SK-N-SH treated with all-trans-retinoic acid at 6 μM for 48 hours (cell line): ENCODE measurements around the gene STARD13.

ENCODE experiments used
- ATAC-seq: fragments of 200-7000 bp; cut with Tn5 transposase; 3 replicates; pipeline ENCODE4 v1.9.1; 2020; ENCODE audit warnings: mild to moderate bottlenecking, moderate library complexity
- ARNTL ChIP-seq: fragments of 450-650 bp; formaldehyde crosslinking; IDR thresholded peaks from 2 replicates; pipeline ENCODE4 v1.5.0; 2020; ENCODE audit warnings: low read depth, mild to moderate bottlenecking, moderate library complexity, borderline replicate concordance
- ESRRG ChIP-seq: fragments of 250-450 bp; sonication (Bioruptor Pico); IDR thresholded peaks from 2 replicates; pipeline ENCODE4 v1.6.1; 2021; ENCODE audit warnings: mild to moderate bottlenecking
- GLIS3 ChIP-seq: fragments of 250-450 bp; sonication (Bioruptor Pico); IDR thresholded peaks from 2 replicates; pipeline ENCODE4 v1.5.0; 2020; ENCODE audit warnings: mild to moderate bottlenecking, moderate library complexity
- ISL1 ChIP-seq: fragments of 250-450 bp; sonication (Bioruptor Pico); IDR thresholded peaks from 2 replicates; pipeline ENCODE4 v2.1.2; 2022; ENCODE audit warnings: mild to moderate bottlenecking, moderate library complexity
- OSR1 ChIP-seq: fragments of 250-450 bp; sonication (Bioruptor Pico); IDR thresholded peaks from 2 replicates; pipeline ENCODE4 v1.8.0; 2022; ENCODE audit warnings: moderate library complexity, mild to moderate bottlenecking, inconsistent platforms
- PPARA ChIP-seq: fragments of 250-450 bp; sonication (Bioruptor Pico); IDR thresholded peaks from 2 replicates; pipeline ENCODE4 v1.5.0; 2020; ENCODE audit warnings: mild to moderate bottlenecking, borderline replicate concordance
- SNAI2 ChIP-seq: fragments of 250-450 bp; sonication (Bioruptor Pico); IDR thresholded peaks from 2 replicates; pipeline ENCODE4 v1.5.0; 2020; ENCODE audit warnings: mild to moderate bottlenecking, moderate library complexity
- TCF4 ChIP-seq: fragments of 250-450 bp; sonication (Bioruptor Pico); IDR thresholded peaks from 2 replicates; pipeline ENCODE4 v1.8.0; 2021; ENCODE audit warnings: mild to moderate bottlenecking, moderate library complexity, borderline replicate concordance
- ZC3H10 ChIP-seq: fragments of 250-450 bp; sonication (Bioruptor Pico); IDR thresholded peaks from 2 replicates; pipeline ENCODE4 v1.5.1; 2021; ENCODE audit warnings: mild to moderate bottlenecking, moderate library complexity
- ZFP3 ChIP-seq: fragments of 250-450 bp; sonication (Bioruptor Pico); IDR thresholded peaks from 2 replicates; pipeline ENCODE4 v1.5.0; 2020; ENCODE audit warnings: mild to moderate bottlenecking, moderate library complexity
- ZFP30 ChIP-seq: fragments of 450-650 bp; formaldehyde crosslinking; IDR thresholded peaks from 2 replicates; pipeline ENCODE4 v1.5.0; 2022; ENCODE audit warnings: mild to moderate bottlenecking, moderate library complexity
- ZNF565 ChIP-seq: fragments of 450-650 bp; formaldehyde crosslinking; conservative IDR thresholded peaks from 2 replicates; pipeline ENCODE4 v1.5.0; 2020; ENCODE audit warnings: low read depth, mild to moderate bottlenecking, moderate library complexity
- ZNF70 ChIP-seq: fragments of 450-650 bp; formaldehyde crosslinking; IDR thresholded peaks from 2 replicates; pipeline ENCODE4 v1.5.0; 2020; ENCODE audit warnings: mild to moderate bottlenecking, moderate library complexity
- ZNF8 ChIP-seq: fragments of 450-650 bp; formaldehyde crosslinking; IDR thresholded peaks from 2 replicates; pipeline ENCODE4 v1.5.0; 2020; ENCODE audit warnings: mild to moderate bottlenecking, moderate library complexity
- TF ChIP-seq, protein P1 (sequence below): fragments of 250-450 bp; sonication (Bioruptor Pico); IDR thresholded peaks from 2 replicates; pipeline ENCODE4 v1.5.1; 2020; ENCODE audit warnings: low read depth, mild to moderate bottlenecking, moderate library complexity
- TF ChIP-seq, protein P2 (sequence below): fragments of 250-450 bp; sonication (Bioruptor Pico); IDR thresholded peaks from 2 replicates; pipeline ENCODE4 v1.5.1; 2021; ENCODE audit warnings: mild to moderate bottlenecking, moderate library complexity
- TF ChIP-seq, protein P3 (sequence below): fragments of 250-450 bp; sonication (Bioruptor Pico); IDR thresholded peaks from 2 replicates; pipeline ENCODE4 v1.8.0; 2021; ENCODE audit warnings: low read depth, mild to moderate bottlenecking, moderate library complexity, borderline replicate concordance
- TF ChIP-seq, protein P4 (sequence below): fragments of 250-450 bp; sonication (Bioruptor Pico); IDR thresholded peaks from 2 replicates; pipeline ENCODE4 v1.5.0; 2020; ENCODE audit warnings: mild to moderate bottlenecking, moderate library complexity
- TF ChIP-seq, protein P5 (sequence below): fragments of 250-450 bp; sonication (Bioruptor Pico); IDR thresholded peaks from 2 replicates; pipeline ENCODE4 v1.8.0; 2020; ENCODE audit warnings: mild to moderate bottlenecking, moderate library complexity, borderline replicate concordance

Gene STARD13

DNA sequence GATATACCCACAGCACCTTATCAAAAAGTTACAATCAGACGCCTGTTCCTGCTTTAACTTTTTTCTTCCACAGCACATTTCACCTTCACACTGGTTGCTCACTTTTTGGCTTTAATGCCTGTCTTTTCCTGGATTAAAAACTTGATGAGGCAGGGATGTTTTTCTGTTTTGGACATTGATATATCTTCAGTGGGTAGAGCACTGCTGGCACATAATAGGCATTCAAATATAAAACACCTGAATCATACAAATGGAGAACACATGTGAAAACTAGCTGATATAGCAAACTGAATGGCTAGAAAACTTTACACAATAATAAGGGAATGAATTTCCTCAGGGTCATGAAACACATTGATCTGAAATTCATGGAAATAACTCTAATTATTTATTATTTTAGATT lies 65.6 kb downstream of the STARD13 start:
- ATAC-seq: peak; percentile 43
- no peak for TF ChIP-seq GLIS3 (CRISPR knock-in tag)
- TF ChIP-seq ZNF8 (CRISPR knock-in tag): no peak
- TF ChIP-seq ESRRG (CRISPR knock-in tag): no peak
- TF ChIP-seq ZNF565: no peak
- no peak for TF ChIP-seq ZNF70 (CRISPR knock-in tag)
- TF ChIP-seq, protein P1, sequence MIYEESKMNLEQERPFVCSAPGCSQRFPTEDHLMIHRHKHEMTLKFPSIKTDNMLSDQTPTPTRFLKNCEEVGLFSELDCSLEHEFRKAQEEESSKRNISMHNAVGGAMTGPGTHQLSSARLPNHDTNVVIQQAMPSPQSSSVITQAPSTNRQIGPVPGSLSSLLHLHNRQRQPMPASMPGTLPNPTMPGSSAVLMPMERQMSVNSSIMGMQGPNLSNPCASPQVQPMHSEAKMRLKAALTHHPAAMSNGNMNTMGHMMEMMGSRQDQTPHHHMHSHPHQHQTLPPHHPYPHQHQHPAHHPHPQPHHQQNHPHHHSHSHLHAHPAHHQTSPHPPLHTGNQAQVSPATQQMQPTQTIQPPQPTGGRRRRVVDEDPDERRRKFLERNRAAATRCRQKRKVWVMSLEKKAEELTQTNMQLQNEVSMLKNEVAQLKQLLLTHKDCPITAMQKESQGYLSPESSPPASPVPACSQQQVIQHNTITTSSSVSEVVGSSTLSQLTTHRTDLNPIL: no peak
- TF ChIP-seq OSR1 (CRISPR knock-in tag): no peak

DNA sequence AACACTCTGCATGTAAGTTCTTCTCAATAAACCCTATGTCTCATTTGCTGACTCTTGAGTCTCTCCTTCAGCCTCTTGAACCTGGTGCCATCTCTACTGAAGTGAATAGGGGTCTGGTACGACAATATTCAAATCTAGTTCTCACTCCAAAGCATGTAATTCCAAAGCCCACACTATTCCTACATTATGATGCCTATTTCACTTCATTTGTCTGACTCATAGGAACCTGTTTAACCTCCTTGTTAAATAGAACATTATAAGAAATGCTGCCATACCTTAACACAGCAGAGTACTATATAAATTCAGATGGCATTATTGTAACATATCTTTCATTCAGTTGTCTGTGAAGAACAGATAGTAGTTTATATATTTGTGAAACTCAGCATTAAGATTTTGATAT lies 67.1 kb downstream of the STARD13 start:
- no peak for ATAC-seq
- TF ChIP-seq PPARA (CRISPR knock-in tag): no peak
- TF ChIP-seq, protein P1: no peak
- TF ChIP-seq, protein P2, sequence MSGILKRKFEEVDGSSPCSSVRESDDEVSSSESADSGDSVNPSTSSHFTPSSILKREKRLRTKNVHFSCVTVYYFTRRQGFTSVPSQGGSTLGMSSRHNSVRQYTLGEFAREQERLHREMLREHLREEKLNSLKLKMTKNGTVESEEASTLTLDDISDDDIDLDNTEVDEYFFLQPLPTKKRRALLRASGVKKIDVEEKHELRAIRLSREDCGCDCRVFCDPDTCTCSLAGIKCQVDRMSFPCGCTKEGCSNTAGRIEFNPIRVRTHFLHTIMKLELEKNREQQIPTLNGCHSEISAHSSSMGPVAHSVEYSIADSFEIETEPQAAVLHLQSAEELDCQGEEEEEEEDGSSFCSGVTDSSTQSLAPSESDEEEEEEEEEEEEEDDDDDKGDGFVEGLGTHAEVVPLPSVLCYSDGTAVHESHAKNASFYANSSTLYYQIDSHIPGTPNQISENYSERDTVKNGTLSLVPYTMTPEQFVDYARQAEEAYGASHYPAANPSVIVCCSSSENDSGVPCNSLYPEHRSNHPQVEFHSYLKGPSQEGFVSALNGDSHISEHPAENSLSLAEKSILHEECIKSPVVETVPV: no peak
- no peak for TF ChIP-seq SNAI2
- TF ChIP-seq ZC3H10: no peak
- no peak for TF ChIP-seq TCF4 (CRISPR knock-in tag)
- TF ChIP-seq, protein P3, sequence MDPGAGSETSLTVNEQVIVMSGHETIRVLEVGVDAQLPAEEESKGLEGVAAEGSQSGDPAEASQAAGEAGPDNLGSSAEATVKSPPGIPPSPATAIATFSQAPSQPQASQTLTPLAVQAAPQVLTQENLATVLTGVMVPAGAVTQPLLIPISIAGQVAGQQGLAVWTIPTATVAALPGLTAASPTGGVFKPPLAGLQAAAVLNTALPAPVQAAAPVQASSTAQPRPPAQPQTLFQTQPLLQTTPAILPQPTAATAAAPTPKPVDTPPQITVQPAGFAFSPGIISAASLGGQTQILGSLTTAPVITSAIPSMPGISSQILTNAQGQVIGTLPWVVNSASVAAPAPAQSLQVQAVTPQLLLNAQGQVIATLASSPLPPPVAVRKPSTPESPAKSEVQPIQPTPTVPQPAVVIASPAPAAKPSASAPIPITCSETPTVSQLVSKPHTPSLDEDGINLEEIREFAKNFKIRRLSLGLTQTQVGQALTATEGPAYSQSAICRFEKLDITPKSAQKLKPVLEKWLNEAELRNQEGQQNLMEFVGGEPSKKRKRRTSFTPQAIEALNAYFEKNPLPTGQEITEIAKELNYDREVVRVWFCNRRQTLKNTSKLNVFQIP (CRISPR knock-in tag): no peak
- no peak for TF ChIP-seq ZNF8 (CRISPR knock-in tag)
- TF ChIP-seq ESRRG (CRISPR knock-in tag): no peak
- no peak for TF ChIP-seq ZNF70 (CRISPR knock-in tag)
- TF ChIP-seq OSR1 (CRISPR knock-in tag): no peak
- no peak for TF ChIP-seq ZNF565
- no peak for TF ChIP-seq ZFP30 (CRISPR knock-in tag)

DNA sequence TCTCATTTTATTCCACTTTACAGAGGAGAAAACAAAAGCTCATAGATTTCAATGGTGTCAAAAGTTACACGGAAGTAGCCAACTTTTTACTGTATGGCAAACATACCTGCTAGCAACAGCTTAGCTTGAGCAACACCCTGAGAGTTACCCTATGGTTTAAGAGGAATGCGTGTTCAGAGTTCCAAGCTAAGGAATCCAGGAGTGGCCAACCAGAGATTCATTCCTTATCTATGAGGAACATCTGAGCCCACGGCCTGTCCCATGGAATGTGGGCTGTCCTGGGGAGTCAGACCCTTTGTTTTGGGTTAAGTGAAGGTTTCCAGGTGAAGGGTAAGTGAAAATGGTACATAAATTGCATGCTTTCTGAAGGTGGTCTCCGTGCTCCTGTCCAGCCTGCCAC lies 67.5 kb downstream of the STARD13 start:
- TF ChIP-seq, protein P4, sequence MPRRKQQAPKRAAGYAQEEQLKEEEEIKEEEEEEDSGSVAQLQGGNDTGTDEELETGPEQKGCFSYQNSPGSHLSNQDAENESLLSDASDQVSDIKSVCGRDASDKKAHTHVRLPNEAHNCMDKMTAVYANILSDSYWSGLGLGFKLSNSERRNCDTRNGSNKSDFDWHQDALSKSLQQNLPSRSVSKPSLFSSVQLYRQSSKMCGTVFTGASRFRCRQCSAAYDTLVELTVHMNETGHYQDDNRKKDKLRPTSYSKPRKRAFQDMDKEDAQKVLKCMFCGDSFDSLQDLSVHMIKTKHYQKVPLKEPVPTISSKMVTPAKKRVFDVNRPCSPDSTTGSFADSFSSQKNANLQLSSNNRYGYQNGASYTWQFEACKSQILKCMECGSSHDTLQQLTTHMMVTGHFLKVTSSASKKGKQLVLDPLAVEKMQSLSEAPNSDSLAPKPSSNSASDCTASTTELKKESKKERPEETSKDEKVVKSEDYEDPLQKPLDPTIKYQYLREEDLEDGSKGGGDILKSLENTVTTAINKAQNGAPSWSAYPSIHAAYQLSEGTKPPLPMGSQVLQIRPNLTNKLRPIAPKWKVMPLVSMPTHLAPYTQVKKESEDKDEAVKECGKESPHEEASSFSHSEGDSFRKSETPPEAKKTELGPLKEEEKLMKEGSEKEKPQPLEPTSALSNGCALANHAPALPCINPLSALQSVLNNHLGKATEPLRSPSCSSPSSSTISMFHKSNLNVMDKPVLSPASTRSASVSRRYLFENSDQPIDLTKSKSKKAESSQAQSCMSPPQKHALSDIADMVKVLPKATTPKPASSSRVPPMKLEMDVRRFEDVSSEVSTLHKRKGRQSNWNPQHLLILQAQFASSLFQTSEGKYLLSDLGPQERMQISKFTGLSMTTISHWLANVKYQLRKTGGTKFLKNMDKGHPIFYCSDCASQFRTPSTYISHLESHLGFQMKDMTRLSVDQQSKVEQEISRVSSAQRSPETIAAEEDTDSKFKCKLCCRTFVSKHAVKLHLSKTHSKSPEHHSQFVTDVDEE: no peak
- TF ChIP-seq SNAI2 (no peak), ARNTL (no peak), ZNF70 (CRISPR knock-in tag) (no peak), ZNF8 (CRISPR knock-in tag) (no peak), ZFP30 (CRISPR knock-in tag) (no peak), GLIS3 (CRISPR knock-in tag) (no peak), ISL1 (no peak), PPARA (CRISPR knock-in tag) (no peak), ZFP3 (CRISPR knock-in tag) (no peak)
- TF ChIP-seq, protein P2: no peak
- TF ChIP-seq, protein P3 (CRISPR knock-in tag): no peak
- TF ChIP-seq, protein P5, sequence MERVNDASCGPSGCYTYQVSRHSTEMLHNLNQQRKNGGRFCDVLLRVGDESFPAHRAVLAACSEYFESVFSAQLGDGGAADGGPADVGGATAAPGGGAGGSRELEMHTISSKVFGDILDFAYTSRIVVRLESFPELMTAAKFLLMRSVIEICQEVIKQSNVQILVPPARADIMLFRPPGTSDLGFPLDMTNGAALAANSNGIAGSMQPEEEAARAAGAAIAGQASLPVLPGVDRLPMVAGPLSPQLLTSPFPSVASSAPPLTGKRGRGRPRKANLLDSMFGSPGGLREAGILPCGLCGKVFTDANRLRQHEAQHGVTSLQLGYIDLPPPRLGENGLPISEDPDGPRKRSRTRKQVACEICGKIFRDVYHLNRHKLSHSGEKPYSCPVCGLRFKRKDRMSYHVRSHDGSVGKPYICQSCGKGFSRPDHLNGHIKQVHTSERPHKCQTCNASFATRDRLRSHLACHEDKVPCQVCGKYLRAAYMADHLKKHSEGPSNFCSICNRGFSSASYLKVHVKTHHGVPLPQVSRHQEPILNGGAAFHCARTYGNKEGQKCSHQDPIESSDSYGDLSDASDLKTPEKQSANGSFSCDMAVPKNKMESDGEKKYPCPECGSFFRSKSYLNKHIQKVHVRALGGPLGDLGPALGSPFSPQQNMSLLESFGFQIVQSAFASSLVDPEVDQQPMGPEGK (CRISPR knock-in tag): no peak
- peak; percentile 52; the same call in 2 of the 3 replicates for ATAC-seq
